ENCODE results near the gene TNNC2. TPM values are rescaled to one million over a fixed set of nuclear protein-coding genes. Genes with fewer than 3 reads are reported as not detected.

The TNNC2 gene
- polyA plus RNA-seq, 1 donor from 2014 or later, result 3.8 TPM

DNA sequence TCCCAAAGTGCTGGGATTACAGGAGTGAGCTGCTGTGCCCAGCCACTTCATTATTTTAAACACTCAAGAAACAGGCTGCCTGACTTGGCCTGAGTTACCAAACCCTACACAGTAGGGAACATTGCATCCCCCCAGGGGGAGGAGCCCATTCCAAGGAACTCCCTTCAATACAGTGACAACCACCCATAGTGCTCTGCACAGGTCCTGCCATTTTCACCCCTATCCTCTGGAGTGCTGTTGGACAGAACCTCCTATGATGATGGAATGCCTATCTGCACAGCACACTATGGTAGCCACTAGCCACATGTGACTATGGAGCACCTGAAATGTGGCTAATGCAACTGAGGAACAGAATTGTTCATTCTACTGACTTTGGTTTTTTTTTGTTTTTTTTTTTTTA, 18.3 kb upstream of the TNNC2 start:
- H3K9me2 ChIP-seq (ENCODE audit: insufficient read depth, low read length), result no peaks in the 10 kb centered on the region
- H4K20me1 ChIP-seq (ENCODE audit: insufficient read depth), result no peaks in the 10 kb centered on the region
- TF ChIP-seq SMC3 (conservative IDR thresholded peaks at IDR 0.05; ENCODE audit: poor library complexity) (no peak), TAF1 (IDR thresholded peaks at IDR 0.05; ENCODE audit: low read depth) (no peak), MXI1 (conservative IDR thresholded peaks at IDR 0.05; ENCODE audit: poor library complexity, severe bottlenecking) (no peak), EZH2 (IDR thresholded peaks at IDR 0.05; ENCODE audit: borderline replicate concordance, insufficient read depth, low read length, poor library complexity, severe bottlenecking) (no peak)
- TF ChIP-seq, protein P1, sequence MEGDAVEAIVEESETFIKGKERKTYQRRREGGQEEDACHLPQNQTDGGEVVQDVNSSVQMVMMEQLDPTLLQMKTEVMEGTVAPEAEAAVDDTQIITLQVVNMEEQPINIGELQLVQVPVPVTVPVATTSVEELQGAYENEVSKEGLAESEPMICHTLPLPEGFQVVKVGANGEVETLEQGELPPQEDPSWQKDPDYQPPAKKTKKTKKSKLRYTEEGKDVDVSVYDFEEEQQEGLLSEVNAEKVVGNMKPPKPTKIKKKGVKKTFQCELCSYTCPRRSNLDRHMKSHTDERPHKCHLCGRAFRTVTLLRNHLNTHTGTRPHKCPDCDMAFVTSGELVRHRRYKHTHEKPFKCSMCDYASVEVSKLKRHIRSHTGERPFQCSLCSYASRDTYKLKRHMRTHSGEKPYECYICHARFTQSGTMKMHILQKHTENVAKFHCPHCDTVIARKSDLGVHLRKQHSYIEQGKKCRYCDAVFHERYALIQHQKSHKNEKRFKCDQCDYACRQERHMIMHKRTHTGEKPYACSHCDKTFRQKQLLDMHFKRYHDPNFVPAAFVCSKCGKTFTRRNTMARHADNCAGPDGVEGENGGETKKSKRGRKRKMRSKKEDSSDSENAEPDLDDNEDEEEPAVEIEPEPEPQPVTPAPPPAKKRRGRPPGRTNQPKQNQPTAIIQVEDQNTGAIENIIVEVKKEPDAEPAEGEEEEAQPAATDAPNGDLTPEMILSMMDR (IDR thresholded peaks at IDR 0.05; ENCODE audit: poor library complexity, severe bottlenecking), result no peak
- no peak overlapping the region for H3K9ac ChIP-seq (ENCODE audit: low read length)
- no peaks in the 10 kb centered on the region for H3K36me3 ChIP-seq (ENCODE audit: insufficient read depth, low read length)
- no peak overlapping the region for H3K4me2 ChIP-seq (ENCODE audit: low read length)
- H3F3A ChIP-seq (ENCODE audit: insufficient read depth, low read length, poor library complexity, severe bottlenecking), result no peaks in the 10 kb centered on the region
- H3K79me2 ChIP-seq (replicated peaks; ENCODE audit: insufficient read depth, low read length), result no peaks in the 10 kb centered on the region
- no peak overlapping the region for H3K4me3 ChIP-seq (ENCODE audit: low read length)
- no peaks in the 10 kb centered on the region for H3K27me3 ChIP-seq (ENCODE audit: insufficient read depth, low read depth, low read length)
- H3K27ac ChIP-seq (ENCODE audit: low read length), result no peak overlapping the region
- H3K9me3 ChIP-seq (ENCODE audit: low read length), result no peaks in the 10 kb centered on the region
- H2AFZ ChIP-seq (ENCODE audit: low read depth, low read length), result no peak overlapping the region

DNA sequence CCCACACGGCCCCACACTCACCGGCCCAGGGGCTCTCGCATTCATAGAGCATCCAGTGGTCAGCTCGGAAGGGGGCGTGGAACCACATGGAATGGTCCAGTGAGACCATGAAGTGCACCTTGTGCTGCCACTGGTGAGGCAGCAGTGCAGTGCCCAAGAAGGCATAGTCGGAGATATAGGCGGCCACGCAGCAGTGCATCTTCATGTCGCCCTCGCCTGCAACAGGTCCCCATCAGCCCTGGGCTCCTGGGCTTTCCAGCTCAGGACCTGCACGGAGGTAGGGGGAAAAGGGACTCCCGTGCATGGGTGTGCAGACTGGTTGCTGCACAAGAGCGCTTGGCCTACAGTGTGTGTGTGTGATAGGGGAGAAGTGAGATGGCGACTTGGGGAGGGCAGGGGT, 16.4 kb upstream of the TNNC2 start:
- Histone ChIP-seq H3K9me3 (ENCODE audit: low read length) (no peaks in the 10 kb centered on the region), H3K4me2 (ENCODE audit: low read length) (no peak overlapping the region), H3K27ac (ENCODE audit: low read length) (no peak overlapping the region), H3K9me2 (ENCODE audit: insufficient read depth, low read length) (no peaks in the 10 kb centered on the region), H3K9ac (ENCODE audit: low read length) (no peak overlapping the region), H3K79me2 (replicated peaks; ENCODE audit: insufficient read depth, low read length) (no peaks in the 10 kb centered on the region), H3K36me3 (ENCODE audit: insufficient read depth, low read length) (no peaks in the 10 kb centered on the region), H3F3A (ENCODE audit: insufficient read depth, low read length, poor library complexity, severe bottlenecking) (no peaks in the 10 kb centered on the region), H4K20me1 (ENCODE audit: insufficient read depth) (no peaks in the 10 kb centered on the region), H3K27me3 (ENCODE audit: insufficient read depth, low read depth, low read length) (no peaks in the 10 kb centered on the region), H3K4me3 (ENCODE audit: low read length) (no peak overlapping the region), H2AFZ (ENCODE audit: low read depth, low read length) (no peak overlapping the region)
- TF ChIP-seq, protein P2, sequence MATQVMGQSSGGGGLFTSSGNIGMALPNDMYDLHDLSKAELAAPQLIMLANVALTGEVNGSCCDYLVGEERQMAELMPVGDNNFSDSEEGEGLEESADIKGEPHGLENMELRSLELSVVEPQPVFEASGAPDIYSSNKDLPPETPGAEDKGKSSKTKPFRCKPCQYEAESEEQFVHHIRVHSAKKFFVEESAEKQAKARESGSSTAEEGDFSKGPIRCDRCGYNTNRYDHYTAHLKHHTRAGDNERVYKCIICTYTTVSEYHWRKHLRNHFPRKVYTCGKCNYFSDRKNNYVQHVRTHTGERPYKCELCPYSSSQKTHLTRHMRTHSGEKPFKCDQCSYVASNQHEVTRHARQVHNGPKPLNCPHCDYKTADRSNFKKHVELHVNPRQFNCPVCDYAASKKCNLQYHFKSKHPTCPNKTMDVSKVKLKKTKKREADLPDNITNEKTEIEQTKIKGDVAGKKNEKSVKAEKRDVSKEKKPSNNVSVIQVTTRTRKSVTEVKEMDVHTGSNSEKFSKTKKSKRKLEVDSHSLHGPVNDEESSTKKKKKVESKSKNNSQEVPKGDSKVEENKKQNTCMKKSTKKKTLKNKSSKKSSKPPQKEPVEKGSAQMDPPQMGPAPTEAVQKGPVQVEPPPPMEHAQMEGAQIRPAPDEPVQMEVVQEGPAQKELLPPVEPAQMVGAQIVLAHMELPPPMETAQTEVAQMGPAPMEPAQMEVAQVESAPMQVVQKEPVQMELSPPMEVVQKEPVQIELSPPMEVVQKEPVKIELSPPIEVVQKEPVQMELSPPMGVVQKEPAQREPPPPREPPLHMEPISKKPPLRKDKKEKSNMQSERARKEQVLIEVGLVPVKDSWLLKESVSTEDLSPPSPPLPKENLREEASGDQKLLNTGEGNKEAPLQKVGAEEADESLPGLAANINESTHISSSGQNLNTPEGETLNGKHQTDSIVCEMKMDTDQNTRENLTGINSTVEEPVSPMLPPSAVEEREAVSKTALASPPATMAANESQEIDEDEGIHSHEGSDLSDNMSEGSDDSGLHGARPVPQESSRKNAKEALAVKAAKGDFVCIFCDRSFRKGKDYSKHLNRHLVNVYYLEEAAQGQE (IDR thresholded peaks at IDR 0.05; ENCODE audit: borderline replicate concordance), result no peak
- TF ChIP-seq, protein P1 (IDR thresholded peaks at IDR 0.05; ENCODE audit: poor library complexity, severe bottlenecking), result no peak
- TF ChIP-seq EP300 (conservative IDR thresholded peaks at IDR 0.05; ENCODE audit: poor library complexity, severe bottlenecking) (no peak), POLR2AphosphoS5 (IDR thresholded peaks at IDR 0.05) (no peak), TAF1 (IDR thresholded peaks at IDR 0.05; ENCODE audit: low read depth) (no peak), SMC3 (conservative IDR thresholded peaks at IDR 0.05; ENCODE audit: poor library complexity) (no peak), MXI1 (conservative IDR thresholded peaks at IDR 0.05; ENCODE audit: poor library complexity, severe bottlenecking) (no peak), EZH2 (IDR thresholded peaks at IDR 0.05; ENCODE audit: borderline replicate concordance, insufficient read depth, low read length, poor library complexity, severe bottlenecking) (no peak), RAD21 (conservative IDR thresholded peaks at IDR 0.05) (no peak)

Measured in neural cell (in vitro differentiated cells).